Right atrium auricular region (tissue), 2 donors: ENCODE measurements around the gene TRIM60. TPM values are rescaled to one million over a fixed set of nuclear protein-coding genes. Genes with fewer than 3 reads are reported as not detected.

Experiments
- DNase-seq: peaks from one replicate; pipeline ENCODE4 v3.0.0-alpha.2; 2019; ENCODE audit warnings: low spot score
- H3K27ac ChIP-seq, 2 donors: fragments of 200-600 bp; sonication (generic); 1 replicate in 1 of 2; 2 replicates in 1 of 2; pipeline ENCODE4 v1.5.1; 2016 to 2019
- H3K27me3 ChIP-seq, 2 donors: fragments of 200-600 bp; sonication (generic); one replicate each; pipeline versions ENCODE4 v1.5.1 to v1.6.0; 2017 to 2019
- H3K36me3 ChIP-seq: fragments of 200-600 bp; sonication (generic); one replicate; pipeline ENCODE4 v1.5.1; 2016
- H3K4me1 ChIP-seq, 2 donors: fragments of 200-600 bp; sonication (generic); one replicate each; pipeline versions ENCODE4 v1.5.1 to v1.6.0; 2017 to 2019
- H3K4me3 ChIP-seq, 2 donors: fragments of 200-600 bp; sonication (generic); 1 replicate in 1 of 2; 2 replicates in 1 of 2; pipeline ENCODE4 v1.5.1; 2017 to 2019; ENCODE audit warnings: mild to moderate bottlenecking in 1 of 2, moderate library complexity in 1 of 2
- H3K9me3 ChIP-seq, 2 donors: fragments of 200-600 bp; sonication (generic); one replicate each; pipeline ENCODE4 v1.5.1; 2019
- CTCF ChIP-seq, 2 donors: fragments of 200-600 bp; sonication (generic); IDR thresholded peaks; one replicate each; pipeline ENCODE4 v1.5.1; 2019; ENCODE audit warnings: antibody characterized with exemption in 2 of 2
- total RNA-seq, 2 donors: library from RNA; depleted of rRNA; stranded (reverse); fragments of >200 nt; gene quantifications; one replicate each; pipeline ENCODE4 v1.1.0, GENCODE V29; 2016

Gene TRIM60
- total RNA-seq, 2 donors from 2014 or later: not detected

GRCh38 chr4:165005352-165005925 is 26.4 kb upstream of the TRIM60 start:
- Histone ChIP-seq H3K4me1 (no peaks in the 10 kb centered on the region), H3K27me3 (no peaks in the 10 kb centered on the region), H3K27ac (no peak overlapping the region), H3K9me3 (no peaks in the 10 kb centered on the region), H3K36me3 (no peaks in the 10 kb centered on the region), H3K4me3 (no peak overlapping the region)
- no peak for TF ChIP-seq CTCF (IDR thresholded peaks at IDR 0.05)
- DNase-seq: no peak

GRCh38 chr4:165006456-165006855 is 25.3 kb upstream of the TRIM60 start:
- Histone ChIP-seq H3K4me3 (no peak overlapping the region), H3K27me3 (no peaks in the 10 kb centered on the region), H3K27ac (no peak overlapping the region), H3K9me3 (no peaks in the 10 kb centered on the region), H3K36me3 (no peaks in the 10 kb centered on the region), H3K4me1 (no peaks in the 10 kb centered on the region)
- DNase-seq: no peak
- TF ChIP-seq CTCF (IDR thresholded peaks at IDR 0.05): no peak

DNA sequence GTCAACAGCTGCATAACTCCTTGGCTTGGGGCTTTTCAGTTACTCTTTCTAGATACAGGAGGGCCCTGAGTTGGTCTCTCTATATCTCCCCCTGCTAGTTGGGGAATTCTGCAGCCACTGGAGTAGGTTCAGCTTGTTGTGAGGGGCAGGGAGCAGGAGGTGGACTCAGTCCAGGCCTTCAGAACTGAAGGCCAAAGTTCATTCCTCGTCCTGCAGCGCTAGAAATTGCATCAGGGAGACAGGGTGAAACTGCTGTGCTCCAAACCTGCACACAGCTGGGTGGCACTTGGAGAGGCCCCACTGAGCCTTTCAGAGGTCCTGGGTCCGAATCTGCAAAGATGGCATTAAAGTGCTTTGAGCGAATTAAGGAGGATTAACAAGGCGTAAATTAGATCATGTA is 24.9 kb upstream of the TRIM60 start:
- Histone ChIP-seq H3K36me3 (no peaks in the 10 kb centered on the region), H3K4me1 (no peaks in the 10 kb centered on the region)
- TF ChIP-seq CTCF (IDR thresholded peaks at IDR 0.05): no peak

DNA sequence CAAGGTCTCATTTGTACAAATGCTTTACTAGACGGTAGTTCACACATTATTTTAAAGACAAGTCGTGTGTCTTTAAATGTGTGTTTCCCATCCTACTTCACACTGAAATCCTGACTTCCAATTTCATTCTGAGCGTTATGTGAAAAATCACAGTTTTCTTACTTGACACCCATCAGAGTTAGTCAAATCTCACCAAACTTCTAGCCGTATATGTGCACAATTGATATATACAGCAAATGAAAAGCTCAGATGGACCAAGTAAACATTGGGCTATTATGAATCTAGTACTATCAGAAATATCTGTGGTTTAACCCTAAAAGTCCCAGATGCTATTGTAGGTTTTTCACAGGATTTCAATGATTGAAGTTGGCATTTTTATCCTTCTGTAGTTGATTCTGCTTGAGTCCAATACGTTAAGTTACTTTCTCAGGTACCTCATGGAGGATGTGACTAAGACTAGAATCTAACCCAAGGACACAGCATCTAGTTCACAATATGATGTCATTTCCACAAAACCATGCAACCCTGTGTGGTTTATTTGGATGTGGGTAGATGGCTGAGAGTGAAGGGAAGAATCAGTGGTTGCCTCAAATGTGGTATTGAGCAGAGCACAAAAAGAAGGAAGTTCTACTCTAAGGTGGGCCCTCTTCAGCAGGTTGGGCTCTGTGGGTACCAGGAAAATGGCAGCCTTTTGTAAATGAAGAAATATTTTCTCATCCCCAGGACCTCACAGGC is 22.1 kb upstream of the TRIM60 start:
- H3K27me3 ChIP-seq: no peaks in the 10 kb centered on the region
- no peak for TF ChIP-seq CTCF (IDR thresholded peaks at IDR 0.05)
- no peak overlapping the region for H3K4me3 ChIP-seq
- H3K4me1 ChIP-seq: no peaks in the 10 kb centered on the region
- no peaks in the 10 kb centered on the region for H3K9me3 ChIP-seq
- no peaks in the 10 kb centered on the region for H3K36me3 ChIP-seq
- H3K27ac ChIP-seq: no peak overlapping the region
- DNase-seq: no peak

More for the DNA sequence above, 24.9 kb upstream of the TRIM60 start:
- Histone ChIP-seq H3K4me3 (no peak overlapping the region), H3K9me3 (no peaks in the 10 kb centered on the region), H3K27ac (no peak overlapping the region), H3K27me3 (no peaks in the 10 kb centered on the region)
- no peak for DNase-seq

- no peak for DNase-seq
- no peak overlapping the region for H3K4me3 ChIP-seq
- H3K9me3 ChIP-seq: no peaks in the 10 kb centered on the region
- H3K4me1 ChIP-seq: no peaks in the 10 kb centered on the region
- H3K27ac ChIP-seq: no peak overlapping the region
- no peaks in the 10 kb centered on the region for H3K27me3 ChIP-seq
- H3K36me3 ChIP-seq: no peaks in the 10 kb centered on the region
- TF ChIP-seq CTCF (IDR thresholded peaks at IDR 0.05): no peak
Observed at GRCh38 chr4:165010487-165010886, 21.3 kb upstream of the TRIM60 start.
